ENCODE results near the gene MTTP.

- TF ChIP-seq CTCF (IDR thresholded peaks at IDR 0.05; ENCODE audit: poor library complexity) (no peak), EZH2 (IDR thresholded peaks at IDR 0.05; ENCODE audit: borderline replicate concordance) (no peak)
These were observed 11.1 kb upstream of the MTTP start, which contains the start of gene TRMT10A for GRCh38 chr4:99563310-99564186.

Data from hepatocyte (in vitro differentiated cells).